ENCODE measurements around the gene NOP53. TPM values are rescaled to one million over a fixed set of nuclear protein-coding genes. Genes with fewer than 3 reads are reported as not detected.

The NOP53 gene
- total and polyA plus RNA-seq, 2 of the 8 experiments (the other 6 are each of a cell fraction or from before 2014, with no cell fraction given), result 107 to 245 TPM

GRCh38 chr19:47801270-47801669, 55.9 kb downstream of the NOP53 start:
- WGBS, 2 experiments (ENCODE audit: extremely low coverage in 1 of 2, insufficient coverage in 1 of 2, insufficient read length in 1 of 2, insufficient replicate concordance in 2 of 2, low coverage in 1 of 2, low lambda C conversion rate in 2 of 2, missing lambda C conversion rate in 1 of 2), result 92% methylated on average over 4 of the region's 4 CpGs; no CpG with 5 or more reads in 1 of the 2 experiments
- no peaks in the 10 kb centered on the region for H4K20me1 ChIP-seq (replicated peaks in 1 of 2; ENCODE audit: control insufficient read depth in 1 of 2, insufficient read depth in 2 of 2, low read length in 2 of 2)
- no peak for TF ChIP-seq CHD7 (IDR thresholded peaks at IDR 0.05; ENCODE audit: insufficient replicate concordance, low read length)

More at GRCh38 chr19:47801270-47801669, 55.9 kb downstream of the NOP53 start:
- DNase-seq (ENCODE audit: low read depth in 1 of 2, low spot score in 2 of 2), result no peak
- H3K79me2 ChIP-seq (ENCODE audit: control insufficient read depth in 1 of 2, insufficient read depth in 2 of 2, low read length in 2 of 2), result no peaks in the 10 kb centered on the region
- FAIRE-seq, result peak; percentile 24
- H2BK12ac ChIP-seq (ENCODE audit: low read depth, low read length), result no peak overlapping the region
- no peak overlapping the region for H3K56ac ChIP-seq (replicated peaks; ENCODE audit: insufficient read length, low read depth, low read length)
- H2BK15ac ChIP-seq (ENCODE audit: low read length), result no peak overlapping the region
- H4K5ac ChIP-seq (ENCODE audit: insufficient read length, low read depth, low read length), result no peak overlapping the region
- H3K23ac ChIP-seq (ENCODE audit: insufficient read length), result no peak overlapping the region
- no peak overlapping the region for H2BK120ac ChIP-seq (replicated peaks; ENCODE audit: low read depth, low read length)
- H2BK5ac ChIP-seq (ENCODE audit: low read depth, low read length), result no peak overlapping the region
- H3K4me1 ChIP-seq (replicated peaks in 1 of 4; ENCODE audit: control insufficient read depth in 3 of 4, insufficient read depth in 4 of 4, low read length in 3 of 4), result no peaks in the 10 kb centered on the region
- no peaks in the 10 kb centered on the region for H3K79me1 ChIP-seq (ENCODE audit: low read depth, low read length)
- H3K27ac ChIP-seq (ENCODE audit: low read depth, low read length), result no peak overlapping the region
- H3K14ac ChIP-seq (ENCODE audit: insufficient read length), result no peak overlapping the region
- H3K9ac ChIP-seq (replicated peaks in 1 of 4; ENCODE audit: extremely low read depth in 1 of 4, low read depth in 3 of 4, low read length in 3 of 4), result no peak overlapping the region
- no peak overlapping the region for H3K4ac ChIP-seq (replicated peaks; ENCODE audit: insufficient read length, low read depth, low read length)
- no peaks in the 10 kb centered on the region for H3K36me3 ChIP-seq (ENCODE audit: control insufficient read depth in 2 of 4, insufficient read depth in 4 of 4, low read length in 3 of 4)
- ChIA-PET CTCF (ENCODE audit: partially characterized antibody) (no interaction called here), POLR2A (ENCODE audit: partially characterized antibody) (no interaction called here)
- no peaks in the 10 kb centered on the region for H3K9me3 ChIP-seq (ENCODE audit: insufficient read depth in 2 of 2, low read depth in 1 of 2, low read length in 1 of 2)
- no peak overlapping the region for H2AK5ac ChIP-seq (ENCODE audit: low read depth, low read length)
- no peak overlapping the region for H2BK20ac ChIP-seq (ENCODE audit: low read length)
- no peak overlapping the region for H3K18ac ChIP-seq (ENCODE audit: extremely low read depth, low read length)
- no peak overlapping the region for H4K91ac ChIP-seq (replicated peaks; ENCODE audit: insufficient read length, low read length)
- H2AFZ ChIP-seq (ENCODE audit: low read length), result no peak overlapping the region
- no peak overlapping the region for H3K4me3 ChIP-seq (ENCODE audit: extremely low read depth in 1 of 4, insufficient read depth in 2 of 4, low read depth in 3 of 4, low read length in 4 of 4)
- H4K8ac ChIP-seq (ENCODE audit: extremely low read depth, insufficient read depth, low read length), result no peak overlapping the region
- no peak overlapping the region for H3K4me2 ChIP-seq (ENCODE audit: insufficient read depth in 1 of 2, low read depth in 2 of 2, low read length in 2 of 2)
- H3K27me3 ChIP-seq (replicated peaks in 1 of 4; ENCODE audit: control insufficient read depth in 3 of 4, extremely low read depth in 1 of 4, insufficient read depth in 3 of 4, low read length in 3 of 4), result no peaks in the 10 kb centered on the region
- no peaks in the 10 kb centered on the region for H3K23me2 ChIP-seq (ENCODE audit: low read depth, low read length)
